Measurements from ENCODE around the gene OSBPL6.

DNA sequence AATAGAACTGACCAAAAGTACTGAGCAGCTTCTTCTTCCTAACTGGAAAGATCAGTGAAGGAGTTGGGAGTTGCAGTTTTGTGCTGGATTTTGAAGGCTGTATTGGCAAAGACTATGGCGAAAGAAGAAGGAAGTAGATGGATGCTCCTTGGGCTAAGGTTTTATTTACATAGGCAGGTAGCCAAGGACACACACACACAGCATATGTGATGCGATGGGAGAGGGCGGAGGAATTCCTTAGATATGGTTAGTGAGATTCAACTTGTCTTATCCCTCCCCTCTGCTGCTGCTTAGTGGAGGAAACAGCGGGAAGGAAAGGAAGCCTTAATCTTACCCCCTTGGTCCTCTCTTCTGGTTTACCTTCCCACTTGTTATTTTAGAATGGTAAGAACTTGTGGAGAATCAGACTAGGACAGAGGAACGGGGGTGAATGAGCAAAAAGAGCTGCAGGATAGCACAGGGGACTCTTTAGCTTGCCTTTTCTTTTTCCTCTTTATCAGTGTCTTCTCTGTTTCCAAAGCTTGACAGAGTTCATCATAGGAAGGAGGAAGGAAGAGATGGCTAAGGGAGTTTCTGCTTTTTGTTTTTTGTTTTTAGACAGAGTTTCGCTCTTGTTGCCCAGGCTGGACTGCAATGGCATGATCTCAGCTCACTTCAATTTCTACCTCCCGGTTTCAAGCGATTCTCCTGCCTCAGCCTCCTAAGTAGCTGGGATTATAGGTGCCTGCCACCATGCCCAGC is 87.9 kb downstream of the OSBPL6 start:
- TF ChIP-seq DACH1 (IDR thresholded peaks at IDR 0.05; ENCODE audit: partially characterized antibody) (no peak), CTCF (IDR thresholded peaks at IDR 0.05 in 2 of 3, conservative IDR thresholded peaks at IDR 0.05 in 1 of 3; ENCODE audit: insufficient read depth in 2 of 3, low read depth in 1 of 3, low read length in 3 of 3) (no peak), ZNF384 (IDR thresholded peaks at IDR 0.05; ENCODE audit: low read depth, low read length) (no peak), ETS1 (conservative IDR thresholded peaks at IDR 0.05; ENCODE audit: control insufficient read depth, low read depth, low read length) (no peak), BRD4 (IDR thresholded peaks at IDR 0.05) (no peak), LEF1 (IDR thresholded peaks at IDR 0.05) (no peak)
- TF ChIP-seq, protein P1, sequence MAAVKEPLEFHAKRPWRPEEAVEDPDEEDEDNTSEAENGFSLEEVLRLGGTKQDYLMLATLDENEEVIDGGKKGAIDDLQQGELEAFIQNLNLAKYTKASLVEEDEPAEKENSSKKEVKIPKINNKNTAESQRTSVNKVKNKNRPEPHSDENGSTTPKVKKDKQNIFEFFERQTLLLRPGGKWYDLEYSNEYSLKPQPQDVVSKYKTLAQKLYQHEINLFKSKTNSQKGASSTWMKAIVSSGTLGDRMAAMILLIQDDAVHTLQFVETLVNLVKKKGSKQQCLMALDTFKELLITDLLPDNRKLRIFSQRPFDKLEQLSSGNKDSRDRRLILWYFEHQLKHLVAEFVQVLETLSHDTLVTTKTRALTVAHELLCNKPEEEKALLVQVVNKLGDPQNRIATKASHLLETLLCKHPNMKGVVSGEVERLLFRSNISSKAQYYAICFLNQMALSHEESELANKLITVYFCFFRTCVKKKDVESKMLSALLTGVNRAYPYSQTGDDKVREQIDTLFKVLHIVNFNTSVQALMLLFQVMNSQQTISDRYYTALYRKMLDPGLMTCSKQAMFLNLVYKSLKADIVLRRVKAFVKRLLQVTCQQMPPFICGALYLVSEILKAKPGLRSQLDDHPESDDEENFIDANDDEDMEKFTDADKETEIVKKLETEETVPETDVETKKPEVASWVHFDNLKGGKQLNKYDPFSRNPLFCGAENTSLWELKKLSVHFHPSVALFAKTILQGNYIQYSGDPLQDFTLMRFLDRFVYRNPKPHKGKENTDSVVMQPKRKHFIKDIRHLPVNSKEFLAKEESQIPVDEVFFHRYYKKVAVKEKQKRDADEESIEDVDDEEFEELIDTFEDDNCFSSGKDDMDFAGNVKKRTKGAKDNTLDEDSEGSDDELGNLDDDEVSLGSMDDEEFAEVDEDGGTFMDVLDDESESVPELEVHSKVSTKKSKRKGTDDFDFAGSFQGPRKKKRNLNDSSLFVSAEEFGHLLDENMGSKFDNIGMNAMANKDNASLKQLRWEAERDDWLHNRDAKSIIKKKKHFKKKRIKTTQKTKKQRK (IDR thresholded peaks at IDR 0.05; ENCODE audit: borderline replicate concordance, low read depth, low read length): no peak
